ENCODE results near the gene NKAIN2. TPM values are rescaled to one million over a fixed set of nuclear protein-coding genes. Genes with fewer than 3 reads are reported as not detected.

The NKAIN2 gene
- total RNA-seq, 1 experiment from 2014 or later = not detected

GRCh38 chr6:124753001-124753400 lies 949.3 kb downstream of the NKAIN2 start (continued):
- TF ChIP-seq, protein P1, sequence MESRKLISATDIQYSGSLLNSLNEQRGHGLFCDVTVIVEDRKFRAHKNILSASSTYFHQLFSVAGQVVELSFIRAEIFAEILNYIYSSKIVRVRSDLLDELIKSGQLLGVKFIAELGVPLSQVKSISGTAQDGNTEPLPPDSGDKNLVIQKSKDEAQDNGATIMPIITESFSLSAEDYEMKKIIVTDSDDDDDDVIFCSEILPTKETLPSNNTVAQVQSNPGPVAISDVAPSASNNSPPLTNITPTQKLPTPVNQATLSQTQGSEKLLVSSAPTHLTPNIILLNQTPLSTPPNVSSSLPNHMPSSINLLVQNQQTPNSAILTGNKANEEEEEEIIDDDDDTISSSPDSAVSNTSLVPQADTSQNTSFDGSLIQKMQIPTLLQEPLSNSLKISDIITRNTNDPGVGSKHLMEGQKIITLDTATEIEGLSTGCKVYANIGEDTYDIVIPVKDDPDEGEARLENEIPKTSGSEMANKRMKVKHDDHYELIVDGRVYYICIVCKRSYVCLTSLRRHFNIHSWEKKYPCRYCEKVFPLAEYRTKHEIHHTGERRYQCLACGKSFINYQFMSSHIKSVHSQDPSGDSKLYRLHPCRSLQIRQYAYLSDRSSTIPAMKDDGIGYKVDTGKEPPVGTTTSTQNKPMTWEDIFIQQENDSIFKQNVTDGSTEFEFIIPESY (IDR thresholded peaks at IDR 0.05; ENCODE audit: extremely low read depth, insufficient replicate concordance, low read length) = no peak
- TF ChIP-seq, protein P2, sequence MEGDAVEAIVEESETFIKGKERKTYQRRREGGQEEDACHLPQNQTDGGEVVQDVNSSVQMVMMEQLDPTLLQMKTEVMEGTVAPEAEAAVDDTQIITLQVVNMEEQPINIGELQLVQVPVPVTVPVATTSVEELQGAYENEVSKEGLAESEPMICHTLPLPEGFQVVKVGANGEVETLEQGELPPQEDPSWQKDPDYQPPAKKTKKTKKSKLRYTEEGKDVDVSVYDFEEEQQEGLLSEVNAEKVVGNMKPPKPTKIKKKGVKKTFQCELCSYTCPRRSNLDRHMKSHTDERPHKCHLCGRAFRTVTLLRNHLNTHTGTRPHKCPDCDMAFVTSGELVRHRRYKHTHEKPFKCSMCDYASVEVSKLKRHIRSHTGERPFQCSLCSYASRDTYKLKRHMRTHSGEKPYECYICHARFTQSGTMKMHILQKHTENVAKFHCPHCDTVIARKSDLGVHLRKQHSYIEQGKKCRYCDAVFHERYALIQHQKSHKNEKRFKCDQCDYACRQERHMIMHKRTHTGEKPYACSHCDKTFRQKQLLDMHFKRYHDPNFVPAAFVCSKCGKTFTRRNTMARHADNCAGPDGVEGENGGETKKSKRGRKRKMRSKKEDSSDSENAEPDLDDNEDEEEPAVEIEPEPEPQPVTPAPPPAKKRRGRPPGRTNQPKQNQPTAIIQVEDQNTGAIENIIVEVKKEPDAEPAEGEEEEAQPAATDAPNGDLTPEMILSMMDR (IDR thresholded peaks at IDR 0.05 in 2 of 3, conservative IDR thresholded peaks at IDR 0.05 in 1 of 3; ENCODE audit: borderline replicate concordance in 1 of 3, insufficient read depth in 1 of 3, low read depth in 2 of 3, low read length in 2 of 3) = no peak
- TF ChIP-seq EZH2 (IDR thresholded peaks at IDR 0.05) = no peak
- no peak for TF ChIP-seq RAD21 (IDR thresholded peaks at IDR 0.05; ENCODE audit: low read depth)
- TF ChIP-seq POLR2A (IDR thresholded peaks at IDR 0.05; ENCODE audit: borderline replicate concordance, extremely low read depth, insufficient read depth, insufficient read length) = no peak
- no peak for TF ChIP-seq CBX3 (IDR thresholded peaks at IDR 0.05; ENCODE audit: low read depth)
- TF ChIP-seq SIN3A (IDR thresholded peaks at IDR 0.05; ENCODE audit: low read depth) = no peak
- no peak for TF ChIP-seq EZH2phosphoT487 (IDR thresholded peaks at IDR 0.05; ENCODE audit: borderline replicate concordance)

DNA sequence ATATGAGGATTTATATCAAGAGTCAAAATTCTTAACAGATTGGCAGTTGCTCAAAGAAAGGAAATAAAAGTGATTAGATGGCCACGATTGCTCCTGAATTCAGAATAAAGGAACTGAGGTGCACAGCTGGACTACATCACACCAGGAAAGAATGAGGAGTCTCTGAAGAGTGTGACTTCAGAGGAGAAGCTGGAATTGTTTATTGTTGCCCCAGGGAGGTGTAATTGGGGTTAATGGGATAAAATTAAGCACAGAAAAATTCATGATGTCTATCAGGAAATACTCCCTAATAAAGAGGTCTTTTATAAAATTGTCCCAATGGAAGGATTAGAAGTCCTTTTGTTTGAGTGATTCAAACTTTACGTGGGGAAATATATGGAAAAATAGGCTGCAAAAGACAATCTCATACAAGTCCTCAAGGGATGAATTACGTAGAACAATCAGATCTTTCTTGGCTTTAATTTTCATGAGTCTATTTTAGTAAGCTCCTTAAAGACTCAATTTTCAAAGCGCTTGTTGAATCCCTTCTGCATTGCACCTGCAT lies 950.0 kb downstream of the NKAIN2 start:
- no peaks in the 10 kb centered on the region for H3K79me2 ChIP-seq (ENCODE audit: insufficient read depth, low read length)
- H3K9me2 ChIP-seq (ENCODE audit: insufficient read depth) = no peaks in the 10 kb centered on the region
- intact Hi-C loops (cut with micrococcal nuclease) = no loop called here
- no peaks in the 10 kb centered on the region for H3K9me3 ChIP-seq (ENCODE audit: control insufficient read depth in 1 of 2, insufficient read depth in 1 of 2, low read depth in 1 of 2, low read length in 2 of 2)
- no peaks in the 10 kb centered on the region for H4K20me1 ChIP-seq (ENCODE audit: insufficient read depth)
- no TSS peak for BruUV-seq (replicated peaks)
- CTCF ChIA-PET = no interaction called here
- RAD21 ChIA-PET (ENCODE audit: low non-redundant PET in 1 of 2, low total read pairs in 2 of 2, uncharacterized antibody in 2 of 2, unreplicated experiment in 2 of 2) = no interaction called here
- H2AFZ ChIP-seq (ENCODE audit: low read depth, low read length, poor library complexity, severe bottlenecking) = no peak overlapping the region
- H3K36me3 ChIP-seq (ENCODE audit: control insufficient read depth in 1 of 2, insufficient read depth in 2 of 2, low read length in 2 of 2) = no peaks in the 10 kb centered on the region
- no peak overlapping the region for H3K27ac ChIP-seq (ENCODE audit: low read depth, low read length)
- H3K27me3 ChIP-seq (ENCODE audit: insufficient read depth, low read length) = peaks cover 19% of the 10 kb centered on the region
- POLR2A ChIA-PET = no interaction called here
- no peak overlapping the region for H3K9ac ChIP-seq (ENCODE audit: low read length)
- H3K4me3 ChIP-seq (replicated peaks in 1 of 2; ENCODE audit: low read depth in 1 of 2, low read length in 2 of 2) = no peak overlapping the region
- H3K4me1 ChIP-seq (ENCODE audit: control insufficient read depth in 1 of 2, insufficient read depth in 2 of 2, low read length in 2 of 2) = no peaks in the 10 kb centered on the region
- ATAC-seq (no peak), DNase-seq (ENCODE audit: low read depth, low spot score) (no peak)
- H3K4me2 ChIP-seq (ENCODE audit: low read length) = no peak overlapping the region
- TF ChIP-seq JUND (IDR thresholded peaks at IDR 0.05) = no peak
- no peak for TF ChIP-seq ELF1 (IDR thresholded peaks at IDR 0.05; ENCODE audit: borderline replicate concordance, low read depth)
- no peak for TF ChIP-seq POLR2AphosphoS5 (IDR thresholded peaks at IDR 0.05; ENCODE audit: low read depth, low read length)
- TF ChIP-seq CBX3 (IDR thresholded peaks at IDR 0.05; ENCODE audit: low read depth) = no peak
- TF ChIP-seq RAD21 (IDR thresholded peaks at IDR 0.05; ENCODE audit: low read depth) = no peak
- no peak for TF ChIP-seq ZNF274 (IDR thresholded peaks at IDR 0.05; ENCODE audit: low read depth, low read length)
- no peak for TF ChIP-seq EZH2 (IDR thresholded peaks at IDR 0.05)
- TF ChIP-seq SRF (IDR thresholded peaks at IDR 0.05; ENCODE audit: low read depth) = no peak
- TF ChIP-seq, protein P3, sequence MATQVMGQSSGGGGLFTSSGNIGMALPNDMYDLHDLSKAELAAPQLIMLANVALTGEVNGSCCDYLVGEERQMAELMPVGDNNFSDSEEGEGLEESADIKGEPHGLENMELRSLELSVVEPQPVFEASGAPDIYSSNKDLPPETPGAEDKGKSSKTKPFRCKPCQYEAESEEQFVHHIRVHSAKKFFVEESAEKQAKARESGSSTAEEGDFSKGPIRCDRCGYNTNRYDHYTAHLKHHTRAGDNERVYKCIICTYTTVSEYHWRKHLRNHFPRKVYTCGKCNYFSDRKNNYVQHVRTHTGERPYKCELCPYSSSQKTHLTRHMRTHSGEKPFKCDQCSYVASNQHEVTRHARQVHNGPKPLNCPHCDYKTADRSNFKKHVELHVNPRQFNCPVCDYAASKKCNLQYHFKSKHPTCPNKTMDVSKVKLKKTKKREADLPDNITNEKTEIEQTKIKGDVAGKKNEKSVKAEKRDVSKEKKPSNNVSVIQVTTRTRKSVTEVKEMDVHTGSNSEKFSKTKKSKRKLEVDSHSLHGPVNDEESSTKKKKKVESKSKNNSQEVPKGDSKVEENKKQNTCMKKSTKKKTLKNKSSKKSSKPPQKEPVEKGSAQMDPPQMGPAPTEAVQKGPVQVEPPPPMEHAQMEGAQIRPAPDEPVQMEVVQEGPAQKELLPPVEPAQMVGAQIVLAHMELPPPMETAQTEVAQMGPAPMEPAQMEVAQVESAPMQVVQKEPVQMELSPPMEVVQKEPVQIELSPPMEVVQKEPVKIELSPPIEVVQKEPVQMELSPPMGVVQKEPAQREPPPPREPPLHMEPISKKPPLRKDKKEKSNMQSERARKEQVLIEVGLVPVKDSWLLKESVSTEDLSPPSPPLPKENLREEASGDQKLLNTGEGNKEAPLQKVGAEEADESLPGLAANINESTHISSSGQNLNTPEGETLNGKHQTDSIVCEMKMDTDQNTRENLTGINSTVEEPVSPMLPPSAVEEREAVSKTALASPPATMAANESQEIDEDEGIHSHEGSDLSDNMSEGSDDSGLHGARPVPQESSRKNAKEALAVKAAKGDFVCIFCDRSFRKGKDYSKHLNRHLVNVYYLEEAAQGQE (IDR thresholded peaks at IDR 0.05; ENCODE audit: low read depth) = no peak
- TF ChIP-seq ZFX (IDR thresholded peaks at IDR 0.05) = no peak
- TF ChIP-seq, protein P1 (IDR thresholded peaks at IDR 0.05; ENCODE audit: extremely low read depth, insufficient replicate concordance, low read length) = no peak
